Anterior cingulate cortex (tissue), 58 donors: ENCODE results near the gene HES5.

Experiments
- DNase-seq, 58 donors: peaks; one replicate each; lab custom pipeline; 2025; lab: John Stamatoyannopoulos, UW

HES5 gene

DNA sequence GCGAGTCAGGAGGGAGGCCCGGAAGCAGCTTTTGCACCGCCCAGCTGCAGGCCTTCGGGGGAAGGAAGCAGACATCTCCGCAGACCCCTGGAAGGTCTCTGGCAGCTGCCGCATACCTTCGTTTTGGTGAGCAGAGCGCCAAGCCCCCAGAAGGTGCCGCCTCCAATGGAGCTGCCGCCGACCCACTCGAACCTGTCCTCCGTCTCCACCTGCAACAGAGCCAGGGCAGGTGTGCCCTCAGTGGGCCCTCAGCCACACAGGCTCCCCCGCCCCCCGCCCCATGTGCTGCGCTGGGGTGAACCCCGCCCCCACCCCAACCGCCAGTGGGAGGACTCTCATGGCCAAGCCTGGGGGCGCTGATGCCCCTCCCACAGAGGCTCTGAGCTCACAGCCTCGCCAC is 9.9 kb downstream of the HES5 start:
- no peak for DNase-seq

DNA sequence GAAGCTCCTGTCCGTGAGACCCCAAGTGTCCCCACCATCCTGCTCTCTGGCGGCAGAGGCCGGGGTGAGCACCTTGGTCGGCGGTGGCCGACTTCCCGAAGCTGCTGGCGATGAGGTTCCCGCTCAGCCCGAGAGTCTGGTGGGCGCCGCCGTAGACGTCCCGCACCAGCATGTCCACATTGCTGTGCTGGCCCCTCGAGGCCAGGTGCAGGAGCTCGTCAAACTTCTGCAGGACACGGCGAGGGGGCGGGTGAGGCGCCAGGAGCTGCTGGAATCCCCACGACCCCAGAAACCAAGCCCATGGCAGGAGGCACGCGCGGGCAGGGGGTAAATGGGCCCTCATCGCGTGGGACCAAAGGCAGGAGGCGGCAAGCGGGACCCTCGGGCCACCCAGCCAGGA is 10.3 kb downstream of the HES5 start:
- DNase-seq: no peak

DNA sequence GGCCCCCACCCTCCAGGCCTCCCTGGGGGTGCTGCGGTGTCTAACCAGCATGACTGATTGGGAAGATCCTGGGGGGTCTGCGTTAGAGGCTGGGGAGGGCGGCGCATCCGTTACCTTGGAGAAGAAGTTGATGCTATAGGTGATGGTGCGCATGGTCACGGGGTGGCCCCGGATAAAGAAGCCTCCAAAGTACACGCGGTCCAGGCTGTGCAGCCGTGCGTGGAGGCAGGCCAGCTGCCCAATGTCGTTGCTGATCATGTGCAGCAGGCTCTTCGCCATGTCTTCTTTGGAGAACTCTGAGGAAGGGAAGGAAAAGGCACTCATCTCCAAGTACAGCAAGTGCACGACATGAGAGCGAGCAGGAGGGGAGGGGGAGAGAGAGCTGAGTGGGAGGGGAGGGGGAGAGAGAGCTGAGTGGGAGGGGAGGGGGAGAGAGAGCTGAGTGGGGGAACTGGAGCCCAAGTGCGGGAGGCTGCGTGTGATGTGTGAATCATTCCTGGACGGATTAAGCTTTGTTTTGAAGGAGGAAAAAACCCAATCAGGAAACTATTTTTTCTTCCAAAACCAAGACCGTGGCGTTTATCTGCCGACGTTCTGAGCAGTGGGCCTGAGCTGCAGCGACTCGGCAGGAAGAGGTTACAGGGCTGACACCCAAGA is 10.9 kb downstream of the HES5 start:
- peak in 10 of 58 donors; percentile 14 to 79 (median 44) for DNase-seq

DNA sequence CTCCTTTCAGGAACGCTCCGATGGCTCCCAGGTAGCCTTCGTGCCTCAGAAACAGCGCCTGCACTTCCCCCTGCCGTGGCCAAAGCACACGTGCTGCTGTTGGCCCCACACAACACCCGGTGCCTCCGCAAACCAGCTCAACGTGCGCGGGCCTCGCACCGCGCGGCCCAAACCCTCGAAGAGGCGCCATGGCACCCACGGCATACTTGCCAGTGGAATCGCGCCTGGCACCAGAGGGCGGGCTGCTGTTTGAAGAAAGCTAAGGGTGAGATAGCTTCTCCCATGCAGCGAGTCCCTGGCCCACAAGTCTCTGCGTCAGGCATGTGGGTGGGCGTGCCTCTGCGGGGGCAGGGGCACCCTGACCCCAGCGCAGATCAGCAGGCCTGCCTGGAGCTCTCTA is 11.5 kb downstream of the HES5 start:
- DNase-seq: peak in 1 of 58 donors; percentile 25

DNA sequence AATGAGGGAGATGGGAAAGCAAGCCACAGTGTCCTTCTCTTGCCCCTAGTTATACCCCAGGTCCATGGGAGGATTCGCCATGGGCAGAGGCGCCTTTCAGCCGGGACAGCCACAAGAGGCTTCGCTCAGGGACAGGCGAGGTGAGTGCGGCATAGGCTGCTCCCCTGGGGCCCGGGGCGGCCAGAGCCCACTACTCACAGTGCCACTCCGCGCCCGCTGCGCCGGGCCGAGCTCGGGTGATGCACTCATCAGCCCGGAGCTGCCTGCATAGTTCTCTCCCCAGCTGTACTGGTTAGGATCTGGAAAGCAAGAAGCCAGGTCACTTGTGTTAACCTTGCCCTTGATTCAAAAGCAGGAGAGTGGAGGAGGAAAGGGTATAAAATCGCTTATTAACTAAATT is 12.1 kb downstream of the HES5 start:
- DNase-seq: no peak

DNA sequence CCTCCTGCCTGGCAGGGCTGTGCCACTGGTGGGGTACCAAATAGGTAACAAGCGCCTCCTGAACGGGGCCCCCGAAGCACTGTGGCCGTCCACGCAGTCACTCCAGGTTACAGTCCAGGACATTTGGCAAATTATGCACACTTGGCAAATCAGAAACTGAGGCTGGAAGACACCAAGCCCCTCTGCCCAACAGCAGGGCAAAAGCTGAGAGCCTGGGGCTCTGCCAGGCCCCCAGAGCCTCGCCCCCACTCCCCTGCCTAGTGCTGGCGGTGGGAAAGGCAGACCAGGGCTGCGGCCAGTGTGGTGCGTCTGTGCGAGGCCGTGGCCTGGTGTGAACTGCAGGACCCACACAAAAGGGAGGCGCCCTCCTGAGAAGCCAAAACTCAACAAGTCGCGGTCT is 13.1 kb downstream of the HES5 start:
- no peak for DNase-seq

DNA sequence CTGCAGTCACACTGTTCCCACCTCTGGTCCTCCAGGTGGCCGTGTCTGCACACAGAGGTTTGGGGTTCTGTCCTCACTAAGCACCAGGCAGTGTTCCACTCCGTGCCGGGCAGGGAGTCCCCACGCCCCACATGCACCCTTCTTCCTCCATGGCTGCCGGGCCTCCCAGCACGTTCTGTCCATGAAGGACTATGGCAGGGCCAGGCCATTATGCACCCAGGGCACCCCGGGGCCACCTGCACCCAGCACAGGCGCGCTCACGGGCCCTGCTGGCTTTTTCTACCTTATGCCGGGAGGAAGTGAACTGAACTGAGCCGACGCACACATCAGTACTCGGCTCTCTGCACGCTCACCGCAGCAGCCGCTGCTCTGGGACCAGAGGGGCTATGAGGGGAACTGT is 13.9 kb downstream of the HES5 start:
- DNase-seq: no peak

DNA sequence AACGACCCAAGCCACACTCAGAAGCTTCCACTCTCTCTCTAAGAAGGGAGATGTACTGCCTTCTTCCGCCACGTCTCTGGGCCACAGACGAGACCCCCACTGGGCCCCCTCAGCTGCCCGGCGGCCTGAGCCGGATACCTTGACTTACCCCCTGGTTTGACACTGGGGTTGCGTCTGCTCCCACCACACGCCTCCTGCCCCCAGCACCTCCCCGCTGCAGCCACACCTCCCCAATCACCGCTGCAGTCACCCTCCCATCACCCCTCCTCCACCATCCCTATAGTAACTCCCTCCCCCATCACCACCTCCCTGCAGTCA is 14.3 kb downstream of the HES5 start:
- DNase-seq: no peak

DNA sequence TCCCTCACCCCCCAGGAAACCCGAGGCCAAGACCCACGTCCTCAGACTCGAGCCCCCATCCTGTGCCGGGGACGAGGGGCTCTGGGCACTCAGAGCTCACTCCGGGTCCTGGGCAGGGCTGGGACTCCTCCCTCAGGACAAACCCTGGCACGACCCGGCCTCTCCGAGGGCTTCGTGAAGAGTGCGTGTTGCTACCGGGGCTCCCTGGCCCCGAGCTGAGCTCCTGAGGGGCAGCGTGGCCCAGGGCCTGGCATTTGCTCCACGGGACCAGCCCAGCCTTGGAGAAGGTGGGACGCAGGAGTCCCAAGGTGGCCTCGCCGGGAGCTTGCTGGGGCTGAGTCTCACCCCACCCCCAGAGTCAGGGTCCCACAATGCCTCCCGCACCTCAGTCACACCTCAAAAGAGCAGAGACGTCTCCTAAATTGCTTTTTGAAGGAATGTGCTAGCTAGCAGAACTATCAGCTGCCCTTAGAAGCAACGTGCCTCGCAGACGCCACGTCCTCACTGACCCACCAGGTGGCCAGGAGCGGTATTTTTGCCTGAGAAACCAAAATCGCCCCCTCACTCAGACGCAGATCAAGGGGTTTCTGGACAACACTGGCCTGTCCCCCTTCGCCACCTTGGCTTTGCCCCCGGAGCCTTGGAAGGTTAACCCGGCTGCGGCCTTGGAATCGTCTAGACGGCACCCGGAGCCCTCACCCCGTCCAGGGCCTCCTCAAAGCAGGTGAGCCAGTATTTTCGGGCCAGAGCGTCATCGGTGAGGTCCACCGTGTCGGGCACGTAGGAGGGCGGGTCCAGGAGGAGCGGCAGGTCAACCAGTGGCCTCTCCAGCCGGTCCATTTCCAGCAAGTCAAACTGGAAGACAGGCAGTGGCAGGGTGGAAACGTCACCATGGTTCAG is 14.9 kb downstream of the HES5 start:
- DNase-seq: no peak

DNA sequence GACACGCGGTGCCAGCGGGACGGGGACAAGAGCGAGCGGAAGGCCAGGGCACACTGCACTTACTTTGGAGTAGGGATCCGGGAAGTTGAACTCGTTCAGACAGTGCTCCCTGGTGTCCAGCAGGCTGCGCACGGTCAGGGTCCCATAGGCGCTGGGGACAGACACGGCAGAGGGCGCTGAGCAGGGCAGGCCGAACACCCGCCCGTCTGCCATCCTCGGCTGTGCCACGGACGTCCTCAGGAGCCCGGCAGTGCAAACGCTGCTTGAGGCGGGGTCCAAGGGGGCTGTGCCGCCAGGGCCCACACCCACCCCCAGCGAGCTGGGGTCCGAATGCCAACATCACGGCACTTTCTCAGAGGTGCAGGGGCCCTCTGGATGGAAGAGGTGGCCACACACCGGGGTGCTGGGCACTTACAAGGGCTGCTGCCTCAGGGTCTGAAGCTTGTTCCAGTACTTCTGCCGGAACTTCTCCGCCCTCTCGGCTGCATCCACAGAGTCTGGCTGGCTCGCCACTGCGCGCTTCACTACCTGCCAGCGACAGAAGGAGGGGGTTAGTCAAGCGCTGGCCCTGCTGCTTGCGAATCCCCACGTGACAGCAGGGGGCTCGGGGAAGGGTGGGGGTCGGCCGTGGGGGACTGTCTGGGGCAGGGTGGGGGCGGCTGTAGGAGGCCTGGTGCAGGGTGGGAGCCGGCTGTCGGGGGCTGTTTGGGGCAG is 16.0 kb downstream of the HES5 start:
- DNase-seq: no peak

DNA sequence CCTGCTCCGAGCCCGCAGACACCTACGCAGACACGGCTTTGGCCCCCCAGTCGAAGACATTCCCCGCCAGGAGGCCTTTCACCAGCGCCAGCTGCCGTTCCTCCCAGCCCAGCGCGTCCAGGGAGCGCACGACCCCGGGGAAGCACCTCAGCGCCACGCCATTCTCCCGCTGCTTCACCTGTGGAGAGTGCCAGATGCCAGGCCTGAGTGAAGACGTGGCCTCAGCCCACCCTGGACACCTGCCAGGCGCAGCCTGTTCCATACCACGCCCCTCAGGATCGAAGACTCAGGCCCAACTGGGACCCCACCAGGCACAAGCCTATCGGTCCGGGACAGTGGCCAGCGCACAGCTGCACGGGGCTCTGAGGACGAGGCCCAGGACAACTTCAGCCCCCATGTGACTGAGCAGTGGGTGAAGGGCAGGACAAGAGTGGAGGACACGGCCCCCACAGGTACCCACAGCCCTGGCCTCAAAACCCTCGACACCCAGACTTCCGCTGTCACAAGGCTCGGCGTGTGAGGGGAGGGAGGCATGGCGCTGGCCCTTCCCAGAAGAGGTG is 17.1 kb downstream of the HES5 start:
- no peak for DNase-seq

DNA sequence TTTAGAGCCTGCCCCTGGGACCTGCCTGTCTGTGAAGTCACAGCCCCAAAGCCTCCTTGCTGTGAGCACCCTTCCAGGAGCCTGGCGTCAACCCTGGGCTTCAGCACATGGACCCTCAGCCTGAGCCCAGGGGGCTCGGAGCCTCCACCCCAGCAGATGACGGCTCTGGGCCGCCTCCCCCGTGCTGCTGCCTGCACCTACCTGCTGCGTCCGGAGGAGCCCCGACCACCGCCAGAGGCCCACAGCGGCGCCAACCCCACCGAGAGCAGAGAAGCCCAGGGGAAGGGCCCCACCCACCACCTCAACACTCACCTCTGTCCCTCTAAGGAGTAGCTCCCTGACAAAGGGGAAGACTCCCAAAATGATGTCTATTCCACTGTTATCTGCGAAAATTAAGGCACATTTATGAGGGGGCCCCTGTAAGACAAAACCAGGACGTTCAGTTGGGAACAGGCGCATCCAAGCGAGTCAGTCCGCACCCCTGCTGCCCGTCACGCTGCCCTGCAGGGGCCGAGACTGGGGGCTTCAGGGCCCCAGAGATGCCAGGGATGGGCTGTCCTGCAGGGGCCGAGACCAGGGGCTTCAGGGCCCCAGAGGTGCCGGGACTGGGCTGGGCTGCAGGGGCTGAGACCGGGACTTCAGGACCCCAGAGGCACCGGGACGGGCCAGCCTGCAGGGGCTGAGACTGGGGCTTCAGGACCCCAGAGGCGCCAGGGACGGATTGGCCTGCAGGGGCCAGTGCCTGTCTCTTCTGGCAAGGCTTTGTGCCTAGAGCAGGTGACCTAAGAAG is 19.5 kb downstream of the HES5 start:
- no peak for DNase-seq

DNA sequence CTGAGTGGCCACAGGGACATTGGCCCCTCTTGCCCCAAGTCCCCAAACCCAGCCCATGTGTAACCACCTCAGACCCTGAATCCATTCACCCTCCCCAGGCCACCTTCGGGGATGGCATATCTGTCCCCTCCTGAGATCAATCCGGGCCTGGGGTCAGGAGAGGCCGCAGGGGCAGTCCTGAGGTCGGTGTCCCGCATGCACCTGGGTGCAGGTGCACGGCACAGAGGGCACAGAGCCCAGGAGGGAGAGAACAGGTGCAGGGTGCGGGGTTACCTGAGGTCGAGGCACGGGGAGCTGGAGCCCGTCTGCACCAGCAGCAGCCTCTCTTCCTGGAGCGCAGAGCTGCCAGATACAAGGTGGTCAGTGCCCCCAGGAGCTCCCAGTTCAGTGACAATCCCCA is 20.5 kb downstream of the HES5 start:
- no peak for DNase-seq

DNA sequence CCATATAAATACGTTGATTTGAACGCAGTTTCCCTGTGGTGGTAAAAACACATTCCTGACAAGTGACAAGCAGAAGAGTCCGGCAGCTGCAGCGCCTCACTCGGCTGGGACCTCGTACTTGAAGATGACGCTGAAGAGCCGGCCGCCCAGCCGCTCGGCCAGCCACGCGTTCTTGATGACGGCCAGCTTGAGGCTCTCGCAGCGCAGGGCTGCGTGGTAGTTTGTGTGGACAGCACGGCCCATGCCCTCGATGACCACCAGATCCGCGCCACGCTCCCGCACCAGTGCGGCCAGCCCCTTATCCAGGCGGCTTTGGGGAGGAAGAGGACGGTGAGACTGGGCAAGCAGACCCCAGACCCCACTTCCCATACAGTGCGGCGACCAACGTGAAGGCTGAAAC is 21.3 kb downstream of the HES5 start:
- DNase-seq: no peak

DNA sequence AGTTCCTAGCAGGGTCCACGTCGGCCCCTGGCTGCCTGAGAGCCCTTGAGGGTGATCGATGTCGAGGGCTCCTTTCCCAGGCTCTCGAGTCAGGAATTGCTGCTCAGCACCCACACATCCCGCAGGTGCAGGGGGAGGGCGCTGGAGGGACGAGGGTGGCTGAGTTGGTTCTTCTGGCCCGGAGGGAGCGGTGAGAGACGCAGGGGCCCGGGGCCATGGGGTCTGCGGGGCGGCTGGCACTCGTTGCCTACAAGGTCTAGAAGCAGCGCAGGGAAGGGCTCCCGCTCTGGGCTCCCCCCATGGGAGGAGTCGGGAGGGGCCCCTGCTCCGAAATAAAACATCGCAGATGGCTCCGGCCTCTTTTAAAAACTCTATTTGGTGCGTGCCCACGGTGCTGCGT is 21.9 kb downstream of the HES5 start:
- no peak for DNase-seq

DNA sequence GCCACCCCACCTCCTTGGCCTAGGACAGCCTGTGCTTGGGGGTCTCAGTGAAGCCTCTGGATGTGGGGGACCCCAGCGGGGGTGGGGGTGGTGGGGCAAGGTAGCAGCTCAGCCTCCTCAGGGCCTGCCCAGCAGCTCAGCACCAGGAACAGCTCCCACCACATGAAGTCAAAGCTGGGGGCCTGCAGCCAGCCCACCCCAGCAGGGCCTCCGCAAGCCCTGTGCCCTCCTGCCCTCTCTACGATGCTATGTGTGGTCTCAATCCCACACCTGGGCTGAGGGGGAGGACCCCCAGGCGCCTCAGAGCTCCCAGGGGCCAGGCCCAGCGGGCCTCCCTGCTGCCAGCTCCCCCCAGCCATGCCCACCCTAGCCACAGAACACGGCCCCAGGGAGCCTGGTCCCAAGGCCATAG is 22.3 kb downstream of the HES5 start:
- DNase-seq: no peak

DNA sequence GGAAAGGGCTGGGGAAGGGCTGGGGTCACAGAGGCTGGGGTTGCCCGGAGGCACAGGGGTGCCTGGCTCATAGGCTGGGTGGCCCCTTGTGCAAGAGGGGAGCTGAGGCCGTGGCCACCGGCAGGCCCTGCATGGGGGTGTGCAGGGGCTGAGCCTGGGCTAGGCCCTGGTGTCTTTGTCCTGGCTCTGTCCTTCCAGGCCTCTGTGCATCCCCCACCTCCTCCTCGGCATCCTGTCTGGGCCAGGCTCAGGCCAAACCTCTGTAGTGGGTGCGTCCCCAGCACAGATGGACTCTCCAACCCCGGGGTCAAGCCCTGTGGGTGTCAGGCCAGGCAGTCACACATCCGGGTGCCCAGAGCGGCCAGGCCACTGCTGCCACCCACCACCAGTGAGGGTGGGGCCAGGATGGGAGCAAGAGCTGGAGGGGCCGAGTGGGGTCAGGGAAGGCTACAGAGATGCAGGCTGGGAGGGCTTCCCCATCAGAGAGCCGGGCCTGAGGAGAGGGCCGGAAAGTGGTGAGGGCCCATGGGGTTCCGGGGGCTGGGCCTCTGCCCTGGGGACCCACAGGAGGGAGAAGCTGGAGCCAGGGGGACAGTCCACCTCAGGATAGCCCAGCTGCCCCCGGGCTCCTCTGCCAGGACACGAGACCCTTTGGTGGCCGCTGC is 23.0 kb downstream of the HES5 start:
- DNase-seq: no peak

DNA sequence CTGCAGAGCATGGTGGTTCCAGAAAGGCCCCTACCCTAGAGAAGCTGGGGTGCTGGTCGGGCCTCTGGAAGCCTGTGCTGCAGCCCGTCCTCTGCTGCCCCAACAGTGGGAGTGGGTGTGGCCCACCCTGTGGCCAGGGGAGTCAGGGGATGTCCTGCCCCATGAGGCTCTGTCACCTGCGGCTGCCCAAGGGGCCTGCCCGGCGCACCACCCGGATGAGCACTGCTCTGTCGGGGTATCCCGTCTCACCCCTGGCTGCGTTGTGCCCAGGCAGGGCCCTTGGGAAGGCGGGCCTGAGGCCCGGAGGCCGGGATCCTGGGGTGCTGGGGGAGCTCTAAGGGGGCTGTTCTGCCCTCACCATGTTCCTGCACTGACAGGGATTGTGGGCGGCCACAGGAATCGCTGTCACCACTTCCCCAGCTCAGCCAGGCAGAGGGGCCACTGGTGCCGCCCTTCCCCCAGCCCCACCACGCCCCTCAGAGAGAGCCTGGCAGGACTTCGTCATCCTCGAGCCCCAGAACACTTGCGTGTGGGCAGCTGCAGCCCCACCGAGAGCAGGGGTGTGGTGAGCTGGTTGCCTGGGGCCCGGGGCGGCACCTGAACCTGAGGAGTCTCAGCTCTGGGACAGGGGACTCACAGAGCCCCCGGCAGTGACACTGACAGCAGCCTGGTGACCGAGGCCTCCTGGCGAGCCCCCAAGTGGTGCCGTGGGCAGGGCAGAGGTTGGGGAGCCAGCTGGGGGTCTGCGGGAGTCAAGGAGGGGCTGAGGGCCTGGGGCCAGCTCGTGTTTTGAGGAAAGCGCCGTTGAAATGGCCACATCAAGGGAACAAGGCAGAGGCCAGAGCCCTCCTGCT is 23.8 kb downstream of the HES5 start:
- no peak for DNase-seq

DNA sequence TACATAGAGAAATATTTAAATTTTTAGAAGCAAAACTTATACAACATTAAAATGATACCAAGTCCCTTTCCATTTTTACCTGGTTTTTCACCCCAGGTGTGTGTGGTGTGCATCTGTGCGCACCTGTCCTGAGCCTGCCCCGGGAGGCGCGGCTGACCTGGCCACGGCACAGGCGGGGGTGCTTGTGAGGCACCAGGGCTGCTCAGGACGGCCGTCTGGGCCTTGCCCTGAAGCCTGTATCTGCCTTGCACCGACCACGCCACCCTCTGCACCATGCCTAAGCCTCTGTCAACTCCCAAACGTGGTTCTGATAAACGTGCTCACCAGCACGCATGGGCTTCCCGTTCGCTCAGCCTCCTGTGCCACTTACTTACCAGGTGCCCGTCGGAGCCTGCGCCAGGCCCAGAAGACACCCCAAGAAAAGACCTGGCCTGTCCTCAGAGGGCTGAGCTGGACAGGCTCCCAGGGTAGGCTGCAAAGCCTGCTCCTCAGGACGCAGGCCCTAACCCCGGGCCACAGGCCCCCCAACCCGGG is 24.5 kb downstream of the HES5 start:
- no peak for DNase-seq
